Epithelial cell of esophagus (primary cell): Measurements from ENCODE around the gene NR2F2.

Experiments used
- DNase-seq: peaks from one replicate; pipeline ENCODE4 v3.0.0; 2010; ENCODE audit warnings: low read depth
- H3K4me3 ChIP-seq: 2 replicates; pipeline ENCODE4 v1.5.1; 2011; ENCODE audit warnings: mild to moderate bottlenecking, low read length, control low read depth
- CTCF ChIP-seq: IDR thresholded peaks from 2 replicates; pipeline ENCODE4 v1.5.1; 2011; ENCODE audit warnings: low read depth, mild to moderate bottlenecking, low read length, control low read depth, inconsistent platforms; ENCODE audit not compliant: insufficient read depth; ENCODE audit errors: missing control alignments

NR2F2 gene

GRCh38 chr15:96327155-96327741 lies 3.3 kb upstream of the NR2F2 start:
- peak; percentile 71 for TF ChIP-seq CTCF
- peak overlapping the region; percentile 90 for H3K4me3 ChIP-seq
- DNase-seq, result peak; percentile 90

- H3K4me3 ChIP-seq, result peak overlapping the region; percentile 90
- no peak for TF ChIP-seq CTCF
- DNase-seq, result peak; percentile 28
Measured at GRCh38 chr15:96328181-96328876, 2.2 kb upstream of the NR2F2 start.

- no peak for TF ChIP-seq CTCF
- no peak for DNase-seq
- H3K4me3 ChIP-seq, result peak overlapping the region; percentile 90
Measured at GRCh38 chr15:96328877-96329195, 1.7 kb upstream of the NR2F2 start.

- peak overlapping the region; percentile 90 for H3K4me3 ChIP-seq
- DNase-seq, result peak; percentile 51
- TF ChIP-seq CTCF, result no peak
Measured at GRCh38 chr15:96329403-96329981, 1.0 kb upstream of the NR2F2 start.

- H3K4me3 ChIP-seq, result peak overlapping the region; percentile 90
- no peak for TF ChIP-seq CTCF
- peak; percentile 84 for DNase-seq
Measured at GRCh38 chr15:96330064-96330449, 443 bp upstream of the NR2F2 start.

- peak overlapping the region; percentile 68 for H3K4me3 ChIP-seq
- DNase-seq, result peak; percentile 25
- TF ChIP-seq CTCF, result no peak
Measured at GRCh38 chr15:96331144-96331944, 844 bp downstream of the NR2F2 start.
